ENCODE results near the gene LRRC3. TPM values are rescaled to one million over a fixed set of nuclear protein-coding genes. Genes with fewer than 3 reads are reported as not detected.

LRRC3 gene
- total and polyA plus RNA-seq, 2 of the 4 experiments (the other 2 are of a cell fraction) = under 0.01 to 0.38 TPM

DNA sequence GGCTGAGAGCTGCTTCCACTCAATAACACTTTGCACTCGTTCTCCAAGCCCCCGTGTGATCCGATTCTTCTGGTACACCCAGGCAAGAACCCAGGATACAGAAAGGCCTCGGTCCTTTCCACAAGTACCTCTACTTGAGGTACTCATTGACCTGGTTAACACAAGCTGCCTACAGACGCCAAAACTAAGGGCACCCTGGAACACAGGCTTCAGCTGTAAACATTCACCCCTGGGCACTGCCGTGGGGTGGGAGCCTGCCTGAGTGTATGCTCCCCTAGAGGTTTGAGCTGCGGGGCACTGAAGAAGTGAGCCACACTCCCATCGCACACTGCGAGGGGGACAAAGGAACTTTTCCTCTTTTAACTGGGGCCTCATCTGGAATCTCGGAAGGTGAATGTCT lies 30.5 kb downstream of the LRRC3 start:
- in situ Hi-C loops (cut with MboI; ENCODE audit: low sequenced_read_pairs) = no loop called here
- peak overlapping the region; percentile 47 for H3K4me3 ChIP-seq (ENCODE audit: insufficient read depth, low read depth, low read length)

More for the DNA sequence above, 30.5 kb downstream of the LRRC3 start:
- H3K9ac ChIP-seq (ENCODE audit: low read depth, low read length) = no peak overlapping the region; the same call in 1 of the 2 replicates
- H3K4me1 ChIP-seq (ENCODE audit: control insufficient read depth, insufficient read depth, low read length) = no peaks in the 10 kb centered on the region
- no peak overlapping the region for H4K5ac ChIP-seq (ENCODE audit: low read depth, low read length)
- no peaks in the 10 kb centered on the region for H4K20me1 ChIP-seq (ENCODE audit: insufficient read depth, low read length)
- no peak overlapping the region for H3K4ac ChIP-seq (ENCODE audit: low read depth, low read length)
- no peak for ATAC-seq (ENCODE audit: low read depth)
- no peak overlapping the region for H3K4me2 ChIP-seq (ENCODE audit: low read depth, low read length)
- no peak overlapping the region for H3K14ac ChIP-seq (replicated peaks; ENCODE audit: low read depth, low read length)
- no TSS peak for BruUV-seq (replicated peaks)
- no peak overlapping the region for H3K18ac ChIP-seq (ENCODE audit: low read depth, low read length)
- dilution Hi-C loops (cut with HindIII; ENCODE audit: low sequenced_read_pairs, unreplicated experiment) = no loop called here
- no peak overlapping the region for H2AK9ac ChIP-seq (replicated peaks; ENCODE audit: low read depth, low read length, poor library complexity)
- peaks cover 8% of the 10 kb centered on the region for H3K27me3 ChIP-seq (ENCODE audit: control insufficient read depth, insufficient read depth, low read length)
- no peak overlapping the region for H3K27ac ChIP-seq (ENCODE audit: insufficient read depth, low read length)
- DNase-seq = no peak
- H2BK5ac ChIP-seq (ENCODE audit: low read depth, low read length, poor library complexity, severe bottlenecking) = no peak overlapping the region
- ChIA-PET CTCF (no interaction called here), POLR2A (ENCODE audit: unreplicated experiment) (interaction anchor here (0.6 kb wide), 1 partner anchor 15 kb away, joined by 3 read pairs; no protein-coding TSS in a partner anchor)
- H3K56ac ChIP-seq (ENCODE audit: extremely low read depth, insufficient read depth, low read length) = no peak overlapping the region
- H3K79me1 ChIP-seq (ENCODE audit: low read depth in 1 of 2, low read length in 2 of 2) = no peaks in the 10 kb centered on the region
- 50% methylated on average over 2 of the region's 10 CpGs; no CpG with 5 or more reads in 1 of the 2 experiments for WGBS, 2 experiments (ENCODE audit: extremely low coverage in 2 of 2, insufficient read length in 1 of 2)
- no peak overlapping the region for H2BK15ac ChIP-seq (ENCODE audit: low read depth, low read length)
- intact Hi-C loops (cut with micrococcal nuclease) = loop anchor here (10.0 kb wide), 1 partner anchor 151 kb away; the partner anchor contains the start of gene CFAP410
- H2AK5ac ChIP-seq (ENCODE audit: low read depth, low read length) = no peak overlapping the region
- H4K91ac ChIP-seq (ENCODE audit: insufficient read depth, low read depth, low read length) = no peak overlapping the region
- H2AFZ ChIP-seq (replicated peaks; ENCODE audit: low read length, poor library complexity) = peak overlapping the region; percentile 49
- H2BK120ac ChIP-seq (ENCODE audit: low read depth, low read length) = no peak overlapping the region
- no peak overlapping the region for H2BK20ac ChIP-seq (ENCODE audit: low read depth, low read length)
- TF ChIP-seq RCOR1 (IDR thresholded peaks at IDR 0.05; ENCODE audit: insufficient replicate concordance, low read length) (no peak), POLR2A (IDR thresholded peaks at IDR 0.05; ENCODE audit: low read depth, low read length) (no peak), RFX5 (IDR thresholded peaks at IDR 0.05; ENCODE audit: low read depth, low read length) (no peak), MXI1 (IDR thresholded peaks at IDR 0.05; ENCODE audit: borderline replicate concordance, low read depth, low read length) (no peak), ELK1 (IDR thresholded peaks at IDR 0.05; ENCODE audit: borderline replicate concordance, low read depth, low read length) (no peak), NFE2L2 (IDR thresholded peaks at IDR 0.05; ENCODE audit: low read depth, low read length) (no peak), MAFK (IDR thresholded peaks at IDR 0.05; ENCODE audit: low read depth, low read length) (no peak), FOS (IDR thresholded peaks at IDR 0.05; ENCODE audit: low read depth, low read length) (no peak), RAD21 (IDR thresholded peaks at IDR 0.05; ENCODE audit: low read length) (no peak), SMC3 (IDR thresholded peaks at IDR 0.05; ENCODE audit: low read depth, low read length) (no peak), CHD1 (IDR thresholded peaks at IDR 0.05; ENCODE audit: low read depth, low read length) (no peak), BHLHE40 (IDR thresholded peaks at IDR 0.05; ENCODE audit: low read depth, low read length) (no peak), USF2 (IDR thresholded peaks at IDR 0.05; ENCODE audit: low read depth, low read length) (no peak), CEBPB (IDR thresholded peaks at IDR 0.05; ENCODE audit: low read depth, low read length) (no peak), MAZ (IDR thresholded peaks at IDR 0.05; ENCODE audit: borderline replicate concordance, low read depth, low read length) (no peak)
- TF ChIP-seq, protein P1, sequence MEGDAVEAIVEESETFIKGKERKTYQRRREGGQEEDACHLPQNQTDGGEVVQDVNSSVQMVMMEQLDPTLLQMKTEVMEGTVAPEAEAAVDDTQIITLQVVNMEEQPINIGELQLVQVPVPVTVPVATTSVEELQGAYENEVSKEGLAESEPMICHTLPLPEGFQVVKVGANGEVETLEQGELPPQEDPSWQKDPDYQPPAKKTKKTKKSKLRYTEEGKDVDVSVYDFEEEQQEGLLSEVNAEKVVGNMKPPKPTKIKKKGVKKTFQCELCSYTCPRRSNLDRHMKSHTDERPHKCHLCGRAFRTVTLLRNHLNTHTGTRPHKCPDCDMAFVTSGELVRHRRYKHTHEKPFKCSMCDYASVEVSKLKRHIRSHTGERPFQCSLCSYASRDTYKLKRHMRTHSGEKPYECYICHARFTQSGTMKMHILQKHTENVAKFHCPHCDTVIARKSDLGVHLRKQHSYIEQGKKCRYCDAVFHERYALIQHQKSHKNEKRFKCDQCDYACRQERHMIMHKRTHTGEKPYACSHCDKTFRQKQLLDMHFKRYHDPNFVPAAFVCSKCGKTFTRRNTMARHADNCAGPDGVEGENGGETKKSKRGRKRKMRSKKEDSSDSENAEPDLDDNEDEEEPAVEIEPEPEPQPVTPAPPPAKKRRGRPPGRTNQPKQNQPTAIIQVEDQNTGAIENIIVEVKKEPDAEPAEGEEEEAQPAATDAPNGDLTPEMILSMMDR (conservative IDR thresholded peaks at IDR 0.05; ENCODE audit: low read depth, low read length) = no peak
- H3K36me3 ChIP-seq (ENCODE audit: control insufficient read depth, insufficient read depth, low read length) = no peaks in the 10 kb centered on the region
- no peaks in the 10 kb centered on the region for H3K9me3 ChIP-seq (ENCODE audit: control insufficient read depth, insufficient read depth, low read length)
- no peak overlapping the region for H3K23ac ChIP-seq (ENCODE audit: low read depth, low read length)
- no peaks in the 10 kb centered on the region for H3K9me1 ChIP-seq (ENCODE audit: insufficient read depth, low read length)
- H4K8ac ChIP-seq (ENCODE audit: low read depth in 2 of 2, low read length in 2 of 2) = no peak overlapping the region

All from IMR-90 (cell line).